GM21360 (cell line): ENCODE results near the gene CHRNA7.

Experiments
- ATAC-seq: cut with Tn5 transposase; IDR thresholded peaks from one replicate; pipeline ENCODE4 v1.9.1; 2021; ENCODE audit warnings: mild to moderate bottlenecking, moderate library complexity; ENCODE audit not compliant: unreplicated experiment

CHRNA7 gene

GRCh38 chr15:32029862-32030781, at the start of gene CHRNA7:
Gene CHRNA7 (plus strand): TSS chr15:32030515. CDS start chr15:32030595, 80 bp downstream.
- peak; percentile 70 for ATAC-seq

- no peak for ATAC-seq
These were observed 44.7 kb upstream of the CHRNA7 start for GRCh38 chr15:31985607-31986006.

GRCh38 chr15:31993062-31993461, 37.3 kb upstream of the CHRNA7 start:
- no peak for ATAC-seq

- ATAC-seq: no peak
These were observed 32.6 kb upstream of the CHRNA7 start for GRCh38 chr15:31997711-31998110.

- ATAC-seq: no peak
These were observed 26.8 kb upstream of the CHRNA7 start for GRCh38 chr15:32003558-32003957.

- ATAC-seq: no peak
These were observed 26.1 kb upstream of the CHRNA7 start for GRCh38 chr15:32004249-32004648.

- ATAC-seq: no peak
These were observed 22.9 kb upstream of the CHRNA7 start for GRCh38 chr15:32007355-32007960.

- no peak for ATAC-seq
These were observed 15.4 kb upstream of the CHRNA7 start for GRCh38 chr15:32014953-32015352.

- ATAC-seq: no peak
These were observed 10.2 kb upstream of the CHRNA7 start for GRCh38 chr15:32020156-32020555.

- ATAC-seq: no peak
These were observed 1.4 kb upstream of the CHRNA7 start for GRCh38 chr15:32028921-32029320.

- ATAC-seq: no peak
These were observed 880 bp upstream of the CHRNA7 start for GRCh38 chr15:32029409-32029861.

GRCh38 chr15:32030795-32031194, 480 bp downstream of the CHRNA7 start:
- ATAC-seq: no peak

- no peak for ATAC-seq
These were observed 3.0 kb downstream of the CHRNA7 start for GRCh38 chr15:32033186-32033890.

GRCh38 chr15:32034106-32034505, 3.8 kb downstream of the CHRNA7 start:
- no peak for ATAC-seq

- no peak for ATAC-seq
These were observed 5.0 kb downstream of the CHRNA7 start for GRCh38 chr15:32035285-32035684.

GRCh38 chr15:32036971-32037370, 6.7 kb downstream of the CHRNA7 start:
- no peak for ATAC-seq

- ATAC-seq: no peak
These were observed 11.0 kb downstream of the CHRNA7 start for GRCh38 chr15:32041294-32041693.

- no peak for ATAC-seq
These were observed 12.1 kb downstream of the CHRNA7 start for GRCh38 chr15:32042269-32042972.

- ATAC-seq: no peak
These were observed 23.4 kb downstream of the CHRNA7 start for GRCh38 chr15:32053719-32054118.

- ATAC-seq: no peak
These were observed 27.6 kb downstream of the CHRNA7 start for GRCh38 chr15:32057876-32058425.

GRCh38 chr15:32060706-32061105, 30.4 kb downstream of the CHRNA7 start:
- no peak for ATAC-seq
